ENCODE results near the gene PLCB4.

DNA sequence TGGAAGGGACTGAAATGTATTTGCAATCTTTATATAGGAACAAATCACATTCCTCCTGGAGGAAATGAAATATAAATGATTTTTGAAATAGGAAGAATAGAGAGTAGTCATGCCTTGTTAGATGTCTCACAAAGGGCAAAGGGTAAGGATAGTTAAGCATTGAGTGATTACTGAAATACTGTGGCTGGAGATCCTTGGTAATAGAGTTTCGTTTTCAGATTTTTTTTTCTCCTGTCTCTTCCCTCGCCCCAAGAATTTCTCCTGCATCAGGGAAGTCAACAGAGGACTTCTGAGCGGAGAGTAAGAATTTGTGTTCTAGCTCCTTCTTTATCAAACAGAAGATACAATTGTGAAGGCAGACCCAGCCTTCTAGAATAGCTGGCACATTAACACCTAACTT is 79.4 kb downstream of the PLCB4 start:
- TF ChIP-seq, protein P1, sequence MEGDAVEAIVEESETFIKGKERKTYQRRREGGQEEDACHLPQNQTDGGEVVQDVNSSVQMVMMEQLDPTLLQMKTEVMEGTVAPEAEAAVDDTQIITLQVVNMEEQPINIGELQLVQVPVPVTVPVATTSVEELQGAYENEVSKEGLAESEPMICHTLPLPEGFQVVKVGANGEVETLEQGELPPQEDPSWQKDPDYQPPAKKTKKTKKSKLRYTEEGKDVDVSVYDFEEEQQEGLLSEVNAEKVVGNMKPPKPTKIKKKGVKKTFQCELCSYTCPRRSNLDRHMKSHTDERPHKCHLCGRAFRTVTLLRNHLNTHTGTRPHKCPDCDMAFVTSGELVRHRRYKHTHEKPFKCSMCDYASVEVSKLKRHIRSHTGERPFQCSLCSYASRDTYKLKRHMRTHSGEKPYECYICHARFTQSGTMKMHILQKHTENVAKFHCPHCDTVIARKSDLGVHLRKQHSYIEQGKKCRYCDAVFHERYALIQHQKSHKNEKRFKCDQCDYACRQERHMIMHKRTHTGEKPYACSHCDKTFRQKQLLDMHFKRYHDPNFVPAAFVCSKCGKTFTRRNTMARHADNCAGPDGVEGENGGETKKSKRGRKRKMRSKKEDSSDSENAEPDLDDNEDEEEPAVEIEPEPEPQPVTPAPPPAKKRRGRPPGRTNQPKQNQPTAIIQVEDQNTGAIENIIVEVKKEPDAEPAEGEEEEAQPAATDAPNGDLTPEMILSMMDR (IDR thresholded peaks at IDR 0.05 in 4 of 5, conservative IDR thresholded peaks at IDR 0.05 in 1 of 5) = no peak
- no peak for TF ChIP-seq POLR2A (IDR thresholded peaks at IDR 0.05)

Data from gastrocnemius medialis (tissue), 4 donors.